Activated CD4-positive, alpha-beta T cell treated with anti-CD3 and anti-CD28 coated beads for 24 hours (primary cell): ENCODE measurements around the gene CDKAL1.
"Not testable (repeated sequence)": the region's sequence is repeated elsewhere in the genome, so short reads cannot be mapped to it uniquely, and the experiment has no call there.

Experiments used
- DNase-seq, 2 donors: peaks; one replicate each; pipeline ENCODE4 v3.0.0-alpha.2; 2020; ENCODE audit warnings: low read depth in 2 of 2

CDKAL1 gene

DNA sequence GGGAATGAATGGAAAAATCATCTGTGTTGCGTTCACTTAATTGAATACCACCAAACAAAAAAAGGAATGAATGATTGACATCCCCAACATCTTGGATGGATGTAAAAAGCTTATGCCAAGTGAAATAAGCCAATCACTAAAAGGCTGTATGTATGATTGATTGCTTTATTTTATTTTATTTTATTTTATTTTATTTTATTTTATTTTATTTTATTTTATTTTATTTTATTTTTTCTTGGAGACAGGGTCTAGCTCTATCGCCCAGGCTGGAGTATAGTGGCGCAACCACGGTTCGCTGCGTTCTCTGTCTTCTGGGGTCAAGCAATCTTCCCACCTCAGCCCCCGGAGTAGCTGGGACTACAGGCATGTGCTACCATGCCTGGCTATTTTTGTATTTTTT lies 263.3 kb downstream of the CDKAL1 start:
- DNase-seq = no peak

DNA sequence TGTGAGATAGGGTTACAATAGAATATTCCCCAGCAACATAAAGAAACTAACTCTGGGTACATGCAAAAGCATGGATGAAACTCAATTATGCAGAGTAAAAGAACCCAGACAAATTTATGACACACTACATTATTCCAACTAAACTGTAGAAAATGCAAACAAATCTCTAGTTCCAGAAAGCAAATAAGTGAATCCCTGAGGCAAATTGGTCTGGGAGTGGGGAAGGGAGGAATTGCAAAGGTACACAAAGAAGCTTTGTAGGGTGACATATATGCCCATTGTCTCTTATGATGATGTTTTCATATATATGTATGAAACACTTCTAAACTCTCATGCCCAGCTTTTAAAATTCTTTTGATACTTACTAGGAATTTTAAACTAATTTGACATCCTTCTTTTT lies 266.0 kb downstream of the CDKAL1 start:
- no peak for DNase-seq

DNA sequence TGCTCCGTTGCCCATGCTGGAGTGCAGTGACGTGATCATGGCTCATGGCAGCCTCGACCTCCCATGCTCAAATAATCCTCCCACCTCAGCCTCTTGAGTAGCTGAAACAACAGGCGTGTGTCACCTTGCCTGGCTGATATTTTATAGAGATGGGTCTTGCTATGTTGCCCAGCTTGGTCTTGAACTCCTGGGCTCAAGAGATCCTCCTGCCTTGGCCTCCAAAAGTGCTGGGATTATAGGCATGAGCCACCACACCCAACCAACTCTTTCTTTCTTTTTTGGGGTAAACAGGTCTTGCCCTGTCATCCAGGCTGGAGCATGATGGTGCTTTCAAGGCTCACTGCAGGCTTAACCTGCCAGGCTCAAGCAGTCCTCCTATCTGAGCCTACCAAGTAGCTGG lies 266.4 kb downstream of the CDKAL1 start:
- DNase-seq = no peak

DNA sequence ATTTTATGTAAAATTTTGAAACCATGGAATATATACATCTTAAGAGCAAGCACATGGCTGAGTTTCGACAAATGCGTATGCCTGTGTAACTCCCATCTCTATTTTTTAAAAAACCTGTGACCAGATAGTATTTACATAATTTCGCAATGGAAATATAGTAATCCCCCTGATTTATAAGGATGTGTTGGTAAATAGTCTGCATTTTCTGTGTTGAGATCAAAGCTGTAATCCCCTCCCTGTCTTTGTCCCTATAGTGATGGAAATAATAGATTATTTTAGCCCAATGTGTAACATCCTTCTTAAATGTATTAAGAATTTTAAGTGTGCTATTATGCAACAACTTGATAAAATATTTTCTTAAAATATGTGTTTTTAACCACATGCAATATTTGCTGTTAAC lies 267.3 kb downstream of the CDKAL1 start:
- DNase-seq = no peak

DNA sequence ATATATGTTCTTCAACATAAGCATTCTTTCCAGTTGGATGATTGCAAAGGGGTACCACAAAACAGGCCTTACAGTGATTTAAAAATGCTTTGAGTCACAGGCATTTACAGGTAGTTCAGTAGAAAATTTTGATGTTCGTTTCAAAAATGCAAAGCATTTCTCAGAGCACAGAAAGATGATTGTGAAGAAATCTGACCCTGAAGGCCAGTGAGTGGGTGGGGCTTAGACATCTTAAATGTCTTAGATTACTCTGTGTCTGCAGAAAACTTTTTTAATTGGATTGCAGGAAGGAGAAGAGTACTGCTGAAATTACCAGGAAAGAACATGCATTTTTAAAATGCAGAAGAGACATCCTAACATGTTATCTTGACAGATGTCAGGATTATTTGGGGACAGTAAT lies 268.3 kb downstream of the CDKAL1 start:
- DNase-seq = no peak

DNA sequence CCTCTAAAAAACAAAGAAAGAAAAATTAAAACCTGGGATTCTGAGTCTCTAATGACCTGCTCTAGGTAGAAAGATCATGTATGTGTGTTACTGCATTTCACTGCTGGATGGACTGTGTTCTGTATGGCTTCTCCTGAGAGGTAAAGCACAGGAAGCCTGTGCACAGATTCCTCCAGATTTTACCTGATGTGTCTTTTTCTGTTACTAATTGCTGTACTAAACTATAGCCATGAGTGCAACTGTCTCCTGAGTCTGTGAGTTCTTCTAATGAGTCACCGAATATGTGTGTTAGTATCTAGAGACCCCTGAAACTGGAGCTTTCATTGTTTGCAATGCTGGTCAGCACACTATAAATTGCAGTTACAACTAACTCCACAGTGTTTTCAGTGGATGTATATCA lies 270.8 kb downstream of the CDKAL1 start:
- DNase-seq = no peak

DNA sequence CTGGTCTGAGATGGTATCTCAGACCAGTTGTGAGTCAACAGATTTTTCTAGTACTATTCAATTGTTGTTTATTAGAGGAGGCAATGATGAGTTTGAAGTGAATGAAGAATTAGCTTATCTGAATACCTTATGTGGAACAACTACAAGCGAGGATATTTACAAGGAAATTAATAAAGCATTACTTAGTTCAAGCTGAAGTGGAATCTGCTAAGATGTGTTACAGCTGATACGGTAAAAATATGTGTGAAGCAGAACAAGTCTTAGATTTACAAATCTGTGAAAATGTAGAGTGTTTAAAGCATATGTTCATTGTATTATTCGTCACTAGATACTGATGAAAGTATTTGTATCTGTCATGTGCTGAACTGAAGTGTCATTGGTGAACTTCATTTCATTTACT lies 272.4 kb downstream of the CDKAL1 start:
- DNase-seq = no peak

DNA sequence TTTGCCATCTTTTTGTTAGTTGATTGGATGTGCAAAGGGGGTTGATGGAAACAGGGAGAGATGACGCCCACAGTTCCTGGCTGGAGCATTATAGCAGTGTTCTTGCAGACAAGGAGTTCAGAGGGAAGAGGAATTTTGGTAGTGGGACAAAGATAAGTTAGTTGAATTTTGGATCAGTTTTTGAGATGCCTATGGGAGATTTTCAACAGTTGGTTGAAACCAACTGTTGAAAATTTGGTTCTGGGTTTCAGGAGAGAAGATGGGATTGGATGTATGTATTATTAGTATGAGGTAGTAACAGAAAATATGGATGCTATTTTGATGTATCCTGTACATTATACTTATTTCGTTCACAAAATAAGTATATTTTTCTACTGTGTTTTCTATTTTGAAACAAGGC lies 274.2 kb downstream of the CDKAL1 start:
- no peak for DNase-seq

DNA sequence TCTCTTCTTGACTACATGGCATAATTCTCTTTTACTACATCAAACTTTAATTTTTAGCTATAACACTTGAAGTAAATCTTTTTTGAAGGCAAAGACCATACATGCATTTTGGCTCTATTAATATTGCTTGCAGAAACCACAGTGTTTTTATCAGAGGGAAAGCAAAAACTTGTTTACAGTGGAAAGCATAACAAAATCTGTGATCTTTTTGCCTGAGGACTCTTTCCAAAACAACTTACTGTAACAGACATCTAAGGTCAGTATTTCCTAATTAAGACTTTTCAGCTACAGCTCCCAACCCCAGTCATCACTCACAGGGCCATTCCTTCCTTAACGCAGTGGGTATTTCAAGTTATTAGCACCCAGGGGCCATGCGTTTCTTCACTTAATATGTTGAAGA lies 274.7 kb downstream of the CDKAL1 start:
- no peak for DNase-seq

DNA sequence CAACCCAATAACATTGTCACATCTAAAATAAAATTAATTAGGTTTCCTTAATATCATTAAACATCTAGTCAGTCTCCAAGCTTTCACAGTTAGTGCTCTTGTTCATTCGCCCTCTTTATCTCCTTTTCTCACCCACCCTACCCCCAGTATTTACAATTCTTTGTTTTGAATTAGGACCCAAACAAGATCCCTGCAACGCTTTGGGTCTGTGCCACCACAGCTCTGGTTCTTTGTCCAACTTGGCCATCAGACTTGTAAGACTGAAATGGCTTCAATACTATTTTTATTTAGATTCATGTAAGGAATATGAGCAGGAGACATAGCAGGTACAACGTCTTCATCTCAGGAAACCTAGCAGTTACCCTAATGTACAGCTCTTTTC lies 276.5 kb downstream of the CDKAL1 start:
- no peak for DNase-seq

DNA sequence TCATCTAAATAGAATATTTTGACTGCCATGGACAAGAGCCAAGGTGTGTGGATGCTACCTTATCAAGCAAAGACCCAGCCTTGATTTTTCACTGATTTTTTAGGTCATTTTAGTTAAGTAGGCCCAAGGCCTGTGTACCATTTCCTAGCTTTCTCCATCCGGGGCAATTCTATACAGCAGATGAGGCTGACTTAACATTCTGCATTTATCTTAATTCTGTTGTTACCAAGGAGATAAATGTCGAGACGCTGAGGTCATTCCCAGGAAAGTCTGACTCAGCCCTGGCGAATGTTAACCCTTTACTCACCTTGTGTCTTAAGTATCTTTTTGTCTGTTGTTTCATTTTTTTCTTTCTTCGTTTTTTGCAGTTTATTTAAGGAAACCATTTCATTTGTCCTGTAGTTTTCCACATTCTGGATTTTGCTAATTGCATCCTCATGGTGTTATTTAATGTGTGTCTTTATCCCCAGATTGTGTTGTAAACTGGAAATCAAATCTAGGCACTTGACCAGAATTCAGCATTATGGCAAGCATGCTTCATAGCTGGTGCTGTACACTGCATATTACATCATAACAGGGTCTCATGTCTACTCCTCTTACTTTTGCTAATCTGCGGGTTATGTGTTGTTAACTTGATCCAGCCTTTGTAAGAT lies 277.0 kb downstream of the CDKAL1 start:
- no peak for DNase-seq

DNA sequence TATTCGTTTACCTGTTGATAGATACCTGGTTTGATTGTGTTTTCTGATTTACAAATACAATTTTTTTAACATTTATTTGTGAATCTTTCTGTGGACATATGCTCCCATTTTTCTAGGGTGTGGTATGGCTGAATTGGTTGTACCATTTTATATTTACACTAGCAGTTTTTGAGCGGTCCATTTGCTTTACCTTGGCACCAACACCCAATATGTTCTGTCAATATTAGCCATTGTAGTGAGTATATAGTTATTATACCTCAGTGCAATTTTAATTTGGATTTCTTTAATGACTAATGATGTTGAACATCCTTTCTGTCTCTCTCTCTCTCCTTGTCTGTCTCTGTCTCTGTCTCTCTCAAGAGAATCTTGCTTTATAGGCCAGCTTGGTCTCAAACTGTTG lies 278.5 kb downstream of the CDKAL1 start:
- DNase-seq = no peak

DNA sequence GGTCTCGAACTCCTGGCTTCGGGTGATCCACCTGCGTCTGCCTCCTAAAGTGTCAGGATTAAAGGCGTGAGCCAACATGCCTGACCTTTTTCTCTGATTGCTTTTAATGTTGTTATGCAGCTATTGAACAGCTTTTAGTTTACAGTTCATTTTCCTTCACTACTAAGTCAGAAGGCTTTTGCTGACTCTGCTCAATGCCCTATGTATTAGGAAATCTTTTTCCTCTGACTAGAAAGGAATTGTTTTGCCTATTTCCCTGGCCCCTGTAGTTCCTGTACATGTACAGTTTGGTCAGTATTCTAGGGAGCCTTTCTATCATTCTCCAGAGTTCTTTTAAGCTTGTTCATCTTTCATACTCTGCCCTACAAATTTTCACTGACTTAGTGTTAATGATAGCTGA lies 280.2 kb downstream of the CDKAL1 start:
- no peak for DNase-seq

DNA sequence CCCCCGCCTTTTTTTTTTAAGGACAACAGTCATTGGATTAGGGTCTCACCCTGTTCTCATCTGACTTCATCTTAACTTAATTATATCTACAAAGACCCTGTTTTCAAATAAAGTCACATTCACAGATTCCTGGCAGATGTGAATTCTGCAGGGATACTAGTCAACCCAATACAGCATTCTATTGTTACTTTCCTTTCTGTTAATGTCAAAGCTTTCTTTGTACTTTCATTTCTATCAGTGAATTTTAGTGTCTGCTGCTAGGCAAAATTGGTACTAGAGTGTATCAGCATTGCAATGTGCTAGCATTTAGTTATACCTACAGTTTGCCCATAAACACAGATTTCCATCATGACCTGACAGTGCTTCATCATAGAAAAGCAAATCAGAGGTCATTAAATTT lies 281.9 kb downstream of the CDKAL1 start:
- no peak for DNase-seq

DNA sequence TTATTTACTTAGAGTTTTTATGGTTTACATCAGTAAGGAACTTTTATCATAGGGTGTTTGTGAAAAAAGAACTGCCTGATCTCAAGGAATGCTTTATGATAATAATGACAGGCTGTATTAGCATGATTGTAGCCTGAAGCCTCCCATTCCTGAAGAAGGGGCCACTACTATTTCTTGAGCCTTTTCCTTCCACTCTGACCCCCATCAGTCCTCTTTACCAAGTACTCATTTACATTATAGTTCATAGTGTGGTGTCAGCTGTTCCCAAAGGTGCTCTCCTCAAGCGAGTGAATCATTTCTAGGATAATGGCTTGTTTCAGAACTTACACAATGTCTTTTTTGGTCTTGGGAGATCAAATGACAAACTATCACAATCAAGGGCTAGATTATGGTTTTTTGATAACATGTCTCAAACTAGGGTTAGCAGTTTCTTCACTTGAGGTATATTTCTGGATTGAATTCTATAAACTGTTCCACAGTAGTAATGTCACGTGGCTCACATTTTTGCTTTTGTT lies 283.6 kb downstream of the CDKAL1 start:
- DNase-seq = no peak

DNA sequence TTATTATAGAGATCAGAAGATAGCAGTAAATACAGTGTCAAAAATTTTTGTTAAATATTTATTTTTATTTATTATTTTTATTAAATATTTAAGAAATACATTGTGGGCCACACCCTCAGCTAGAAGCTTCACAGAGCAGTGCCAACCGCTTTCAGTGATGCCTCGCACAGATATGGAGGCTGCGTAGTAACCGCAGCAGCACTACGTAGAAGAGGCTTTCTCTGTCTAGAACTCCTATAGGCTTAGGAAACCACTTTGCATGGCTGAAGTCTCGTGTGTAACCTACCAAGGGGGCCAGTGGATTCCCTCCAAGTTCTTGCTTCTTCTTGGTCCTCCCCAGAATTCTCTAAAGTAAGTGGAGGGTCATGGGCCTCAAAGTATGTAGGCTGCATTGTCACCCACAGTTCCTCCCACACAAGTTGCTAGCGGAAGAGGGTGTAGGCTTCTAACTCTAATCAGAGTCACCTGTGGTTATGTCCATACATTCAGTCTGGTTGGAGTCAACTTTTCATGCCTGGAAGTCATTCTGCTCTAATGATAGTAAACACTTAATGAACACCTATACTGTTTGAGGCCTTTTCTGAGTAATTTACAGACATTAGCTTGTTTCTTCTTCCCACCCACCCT lies 285.6 kb downstream of the CDKAL1 start:
- no peak for DNase-seq

DNA sequence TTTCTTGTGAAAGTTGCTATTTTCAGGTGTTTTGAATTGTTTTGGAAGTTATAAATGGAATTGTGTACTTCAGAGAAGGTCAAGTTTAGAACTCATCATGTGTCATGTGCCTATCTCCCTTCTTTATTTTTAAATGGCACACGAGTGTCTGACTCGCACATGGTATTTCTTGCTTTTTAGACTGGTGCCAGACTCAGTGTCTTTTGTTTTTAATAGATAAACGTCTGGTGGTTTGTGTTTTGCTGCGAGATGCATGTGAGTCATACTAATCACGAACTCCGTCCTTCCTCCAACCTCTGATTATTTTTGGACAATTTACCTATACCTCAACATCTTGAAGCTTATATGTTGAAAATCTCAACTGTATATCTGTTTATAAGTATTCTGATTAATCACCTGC lies 292.1 kb downstream of the CDKAL1 start:
- no peak for DNase-seq

DNA sequence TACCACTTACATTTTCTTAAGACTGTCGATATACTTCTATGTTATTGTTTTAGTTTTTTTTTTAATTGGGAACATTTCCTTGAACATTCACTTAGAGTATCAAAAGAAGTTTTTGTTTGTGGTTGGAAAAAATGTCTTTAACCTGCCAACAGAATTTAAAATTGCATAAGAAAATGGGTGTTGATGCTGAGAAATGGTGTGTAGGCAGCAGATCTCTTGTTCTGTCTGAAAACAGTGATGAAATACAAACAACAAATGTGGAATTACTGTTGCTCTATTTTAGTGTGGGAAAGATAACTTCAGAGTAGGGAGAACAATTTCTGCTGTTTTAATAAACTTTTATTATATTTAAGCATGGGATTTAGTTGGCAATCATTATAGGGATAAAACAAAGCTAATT lies 293.5 kb downstream of the CDKAL1 start:
- no peak for DNase-seq

DNA sequence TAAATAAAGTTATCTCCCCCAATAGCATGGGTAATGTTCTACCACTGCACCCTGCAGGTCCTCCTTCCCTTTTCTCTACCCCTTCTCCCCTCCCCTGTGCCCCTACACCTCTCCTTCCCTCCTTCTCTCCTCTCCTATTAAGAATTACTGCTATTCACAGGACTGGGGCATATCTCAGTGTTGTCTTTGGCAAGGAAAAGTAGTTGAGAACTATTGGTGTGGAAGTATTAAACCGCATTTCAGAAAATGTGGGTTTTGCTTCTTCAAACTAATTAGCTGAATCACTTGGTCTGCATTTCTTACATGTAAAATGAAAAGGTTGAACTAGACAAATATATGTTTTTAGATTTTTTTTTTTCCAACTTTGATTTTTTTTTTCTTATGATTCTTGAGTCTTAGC lies 296.3 kb downstream of the CDKAL1 start:
- no peak for DNase-seq

DNA sequence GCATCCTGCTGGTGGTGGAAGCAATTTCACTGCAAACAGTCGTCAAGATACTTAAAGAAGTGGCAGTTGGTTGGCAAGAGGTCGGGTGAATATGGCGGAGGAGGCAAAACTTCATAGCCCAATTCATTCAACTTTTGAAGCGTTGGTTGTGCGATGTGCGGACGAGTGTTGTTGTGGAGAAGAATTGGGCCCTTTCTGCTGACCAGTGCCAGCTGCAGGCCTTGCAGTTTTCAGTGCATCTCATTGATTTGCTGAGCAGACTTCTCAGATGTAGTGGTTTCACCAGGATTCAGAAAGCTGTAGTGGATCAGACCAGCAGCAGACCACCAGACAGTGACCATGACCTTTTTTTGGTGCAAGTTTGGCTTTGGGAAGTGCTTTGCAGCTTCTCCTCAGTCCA lies 297.0 kb downstream of the CDKAL1 start:
- DNase-seq = not testable (repeated sequence)

DNA sequence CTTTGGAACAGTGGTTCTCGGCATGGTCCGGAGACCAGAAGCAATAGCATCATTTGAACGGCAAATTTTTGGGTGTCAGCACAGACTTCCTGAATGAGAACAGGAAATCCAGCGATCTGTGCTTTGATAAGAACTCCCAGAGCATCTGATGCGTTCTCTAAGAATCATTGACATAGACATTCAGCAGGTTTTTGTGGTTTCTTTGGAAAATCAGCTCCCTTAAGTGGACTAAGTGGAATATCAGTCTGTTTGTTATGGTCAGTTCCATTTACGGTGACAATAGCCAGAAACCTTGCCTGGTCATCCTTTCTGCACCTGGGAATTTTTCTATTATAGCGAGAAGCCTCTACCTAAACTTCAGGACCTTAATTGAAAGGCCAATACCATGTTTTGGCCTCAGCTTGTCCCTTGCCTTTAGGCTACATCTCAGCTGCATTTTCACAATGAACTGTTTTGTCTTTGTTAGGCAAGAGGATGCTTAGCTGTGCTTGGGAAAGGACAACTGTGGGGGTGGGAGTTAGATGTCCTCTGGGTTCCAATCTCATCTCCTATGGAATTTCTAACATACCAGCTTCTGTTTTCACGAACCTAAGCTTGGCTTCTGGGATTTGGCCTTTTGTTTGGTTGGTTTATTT lies 299.7 kb downstream of the CDKAL1 start:
- DNase-seq = no peak

DNA sequence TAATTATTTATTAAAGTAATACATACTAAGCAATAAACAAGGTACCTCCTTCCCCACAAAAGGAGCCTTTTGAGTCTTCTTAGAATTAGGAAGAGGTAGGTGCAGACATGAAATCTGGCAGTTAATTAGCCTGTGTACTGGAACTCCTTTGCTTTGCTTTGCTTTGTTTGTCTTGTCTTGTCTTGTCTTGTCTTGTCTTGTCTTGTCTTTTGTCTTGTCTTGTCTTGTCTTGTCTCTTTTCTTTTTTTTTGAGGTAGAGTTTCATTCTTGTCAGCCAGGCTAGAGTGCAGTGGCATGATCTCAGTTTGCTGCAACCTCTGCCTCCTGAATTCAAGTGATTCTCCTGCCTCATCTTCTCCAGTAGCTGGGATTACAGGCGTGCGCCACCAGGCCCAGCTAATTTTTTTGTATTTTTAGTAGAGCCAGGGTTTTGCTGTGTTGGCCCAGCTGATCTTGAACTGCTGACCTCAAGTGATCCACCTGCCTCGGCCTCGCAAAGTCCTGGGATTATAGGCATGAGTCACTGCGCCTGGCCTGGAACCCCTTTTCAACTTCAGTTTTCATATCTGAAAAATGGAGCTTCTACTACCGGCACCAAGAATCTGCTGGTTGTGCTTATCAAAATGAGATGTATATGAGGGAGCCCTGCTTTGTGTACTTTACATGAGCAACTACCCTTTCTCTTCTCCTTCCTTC lies 301.2 kb downstream of the CDKAL1 start:
- no peak for DNase-seq

DNA sequence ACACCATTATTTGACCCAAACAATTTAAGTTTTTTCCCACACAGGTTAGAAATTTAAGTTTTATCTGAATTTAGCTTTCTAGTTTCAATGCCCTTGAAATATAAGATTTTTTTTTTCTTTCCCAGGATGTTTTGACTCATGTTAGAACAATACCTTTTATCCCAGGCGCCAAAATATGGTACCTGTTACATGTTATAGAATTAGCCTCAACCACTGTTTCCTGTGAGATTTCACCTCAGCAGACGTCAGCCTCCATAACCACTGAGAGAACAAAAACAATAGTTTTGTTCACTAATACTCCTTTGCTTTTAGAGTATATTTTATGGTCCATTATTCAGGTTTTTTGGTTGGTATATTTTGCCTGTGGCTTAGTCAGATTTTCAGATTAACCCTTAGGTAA lies 302.9 kb downstream of the CDKAL1 start:
- DNase-seq = no peak
